ENCODE measurements around the gene ENO1.

DNA sequence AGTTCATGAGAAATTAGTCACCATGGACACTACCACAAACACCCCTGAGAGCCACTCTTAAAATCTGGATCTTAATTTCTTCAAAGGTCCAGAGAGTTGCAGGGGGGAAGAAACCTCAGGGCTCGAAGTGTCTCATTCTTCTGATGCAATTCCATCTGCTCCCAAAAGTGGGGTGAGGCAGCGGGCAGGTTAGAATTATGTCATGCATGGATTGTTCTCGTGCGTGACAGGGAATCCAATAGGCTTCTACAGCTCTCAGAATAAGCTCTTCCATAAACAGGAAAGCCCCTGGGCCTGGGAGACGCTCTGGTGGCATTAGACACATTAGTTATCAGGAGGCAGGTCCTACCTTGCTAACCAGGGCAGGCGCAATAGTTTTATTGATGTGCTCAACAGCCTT is 8.4 kb downstream of the ENO1 start:
- TF ChIP-seq, protein P1, sequence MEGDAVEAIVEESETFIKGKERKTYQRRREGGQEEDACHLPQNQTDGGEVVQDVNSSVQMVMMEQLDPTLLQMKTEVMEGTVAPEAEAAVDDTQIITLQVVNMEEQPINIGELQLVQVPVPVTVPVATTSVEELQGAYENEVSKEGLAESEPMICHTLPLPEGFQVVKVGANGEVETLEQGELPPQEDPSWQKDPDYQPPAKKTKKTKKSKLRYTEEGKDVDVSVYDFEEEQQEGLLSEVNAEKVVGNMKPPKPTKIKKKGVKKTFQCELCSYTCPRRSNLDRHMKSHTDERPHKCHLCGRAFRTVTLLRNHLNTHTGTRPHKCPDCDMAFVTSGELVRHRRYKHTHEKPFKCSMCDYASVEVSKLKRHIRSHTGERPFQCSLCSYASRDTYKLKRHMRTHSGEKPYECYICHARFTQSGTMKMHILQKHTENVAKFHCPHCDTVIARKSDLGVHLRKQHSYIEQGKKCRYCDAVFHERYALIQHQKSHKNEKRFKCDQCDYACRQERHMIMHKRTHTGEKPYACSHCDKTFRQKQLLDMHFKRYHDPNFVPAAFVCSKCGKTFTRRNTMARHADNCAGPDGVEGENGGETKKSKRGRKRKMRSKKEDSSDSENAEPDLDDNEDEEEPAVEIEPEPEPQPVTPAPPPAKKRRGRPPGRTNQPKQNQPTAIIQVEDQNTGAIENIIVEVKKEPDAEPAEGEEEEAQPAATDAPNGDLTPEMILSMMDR (IDR thresholded peaks at IDR 0.05) = no peak
- TF ChIP-seq EP300 (IDR thresholded peaks at IDR 0.05) = no peak

All from upper lobe of left lung (tissue), 4 donors.